ENCODE measurements around the gene INPP4A. TPM values are rescaled to one million over a fixed set of nuclear protein-coding genes. Genes with fewer than 3 reads are reported as not detected.

INPP4A gene
- total and polyA plus RNA-seq, 7 experiments from 2014 or later, result 51.4 to 165 (median 145) TPM

DNA sequence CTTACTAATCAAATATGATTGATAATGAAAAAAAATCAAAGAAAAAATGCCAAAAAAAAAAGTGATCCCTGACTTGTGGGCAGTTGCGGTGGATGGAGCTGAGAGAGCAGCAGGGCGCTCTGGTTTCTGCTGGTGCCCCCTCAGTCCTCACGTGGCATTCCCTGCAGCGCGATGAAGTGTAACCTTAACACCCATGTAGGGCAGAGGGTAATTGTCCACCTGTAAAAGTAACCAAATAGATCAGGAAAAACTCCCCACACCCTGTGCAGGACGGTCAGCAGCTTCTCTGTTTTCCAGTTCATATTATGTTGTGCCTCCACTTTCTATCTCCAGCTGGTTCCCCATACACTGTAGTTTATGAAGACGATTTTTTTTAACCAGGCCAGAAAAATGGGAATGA, 138.6 kb downstream of the INPP4A start:
- Histone ChIP-seq H3K9me3 (ENCODE audit: control insufficient read depth in 2 of 3, low read length in 3 of 3) (no peaks in the 10 kb centered on the region), H3K36me3 (ENCODE audit: control insufficient read depth in 2 of 3, insufficient read depth in 3 of 3, low read length in 3 of 3) (peaks cover 10 to 79% (median 24%) of the 10 kb centered on the region in 3 experiments), H3K4me3 (ENCODE audit: low read length) (no peak overlapping the region), H3K4me1 (ENCODE audit: control insufficient read depth in 2 of 2, insufficient read depth in 2 of 2, low read length in 2 of 2) (no peaks in the 10 kb centered on the region), H3K27me3 (ENCODE audit: control insufficient read depth in 2 of 2, insufficient read depth in 2 of 2, low read length in 2 of 2) (no peaks in the 10 kb centered on the region), H3K27ac (ENCODE audit: low read depth, low read length) (no peak overlapping the region)
- no peak for DNase-seq
- no peaks in the 10 kb centered on the region for H3K9me3 Mint-ChIP-seq
- no peak for ATAC-seq
- intact Hi-C loops (cut with micrococcal nuclease), result no loop called here
- ChIA-PET CTCF (no interaction called here), POLR2A (no interaction called here)
- H3K4me1 Mint-ChIP-seq, result peaks cover 0 to 14% (median 7%) of the 10 kb centered on the region in 7 donors
- H3K27ac Mint-ChIP-seq, result no peak overlapping the region
- H3K27me3 Mint-ChIP-seq, result no peaks in the 10 kb centered on the region
- H3K4me3 Mint-ChIP-seq, result no peak overlapping the region
- peaks cover 3 to 52% (median 12%) of the 10 kb centered on the region in 5 donors for H3K36me3 Mint-ChIP-seq

GRCh38 chr2:98583816-98584618, 139.4 kb downstream of the INPP4A start:
- CTCF ChIA-PET, result no interaction called here
- Mint-ChIP-seq H3K36me3 (peaks cover 3 to 52% (median 12%) of the 10 kb centered on the region in 5 donors), H3K4me1 (peaks cover 2 to 21% (median 14%) of the 10 kb centered on the region in 7 donors), H3K4me3 (no peak overlapping the region), H3K9me3 (no peaks in the 10 kb centered on the region), H3K27ac (peak overlapping the region in 2 of 9 donors; percentile 9 to 69), H3K27me3 (no peaks in the 10 kb centered on the region)
- H3K4me3 ChIP-seq (ENCODE audit: low read length), result no peak overlapping the region
- intact Hi-C loops (cut with micrococcal nuclease), result no loop called here
- no peak overlapping the region for H3K27ac ChIP-seq (ENCODE audit: low read depth, low read length)
- ATAC-seq, result no peak
- H3K27me3 ChIP-seq (ENCODE audit: control insufficient read depth in 2 of 2, insufficient read depth in 2 of 2, low read length in 2 of 2), result no peaks in the 10 kb centered on the region
- no peaks in the 10 kb centered on the region for H3K9me3 ChIP-seq (ENCODE audit: control insufficient read depth in 2 of 3, low read length in 3 of 3)
- POLR2A ChIA-PET, result no interaction called here
- no peak for DNase-seq
- H3K36me3 ChIP-seq (ENCODE audit: control insufficient read depth in 2 of 3, insufficient read depth in 3 of 3, low read length in 3 of 3), result peaks cover 10 to 73% (median 20%) of the 10 kb centered on the region in 3 experiments
- no peaks in the 10 kb centered on the region for H3K4me1 ChIP-seq (ENCODE audit: control insufficient read depth in 2 of 2, insufficient read depth in 2 of 2, low read length in 2 of 2)

GRCh38 chr2:98585386-98585785, 140.7 kb downstream of the INPP4A start:
- DNase-seq, result no peak
- H3K4me1 ChIP-seq (ENCODE audit: control insufficient read depth in 2 of 2, insufficient read depth in 2 of 2, low read length in 2 of 2), result no peaks in the 10 kb centered on the region
- Mint-ChIP-seq H3K36me3 (peaks cover 3 to 56% (median 12%) of the 10 kb centered on the region in 5 donors), H3K9me3 (no peaks in the 10 kb centered on the region), H3K27me3 (no peaks in the 10 kb centered on the region), H3K4me3 (no peak overlapping the region), H3K27ac (peak overlapping the region in 2 of 9 donors; percentile 30 to 36), H3K4me1 (peaks cover 2 to 27% (median 14%) of the 10 kb centered on the region in 7 donors)
- no peak overlapping the region for H3K4me3 ChIP-seq (ENCODE audit: low read length)
- ChIA-PET POLR2A (interaction anchor here (0.6 kb wide), 1 partner anchor 218 kb away, joined by 3 read pairs; no protein-coding TSS in a partner anchor), CTCF (interaction anchor here (0.8 to 1.4 kb wide), 2 partner anchors 16 to 17 kb away, joined by 3 to 6 read pairs; no protein-coding TSS in a partner anchor)
- no peak overlapping the region for H3K27ac ChIP-seq (ENCODE audit: low read depth, low read length)
- no peaks in the 10 kb centered on the region for H3K9me3 ChIP-seq (ENCODE audit: control insufficient read depth in 2 of 3, low read length in 3 of 3)
- no peaks in the 10 kb centered on the region for H3K27me3 ChIP-seq (ENCODE audit: control insufficient read depth in 2 of 2, insufficient read depth in 2 of 2, low read length in 2 of 2)
- H3K36me3 ChIP-seq (ENCODE audit: control insufficient read depth in 2 of 3, insufficient read depth in 3 of 3, low read length in 3 of 3), result peaks cover 10 to 64% (median 28%) of the 10 kb centered on the region in 3 experiments
- no peak for ATAC-seq
- intact Hi-C loops (cut with micrococcal nuclease), result no loop called here

DNA sequence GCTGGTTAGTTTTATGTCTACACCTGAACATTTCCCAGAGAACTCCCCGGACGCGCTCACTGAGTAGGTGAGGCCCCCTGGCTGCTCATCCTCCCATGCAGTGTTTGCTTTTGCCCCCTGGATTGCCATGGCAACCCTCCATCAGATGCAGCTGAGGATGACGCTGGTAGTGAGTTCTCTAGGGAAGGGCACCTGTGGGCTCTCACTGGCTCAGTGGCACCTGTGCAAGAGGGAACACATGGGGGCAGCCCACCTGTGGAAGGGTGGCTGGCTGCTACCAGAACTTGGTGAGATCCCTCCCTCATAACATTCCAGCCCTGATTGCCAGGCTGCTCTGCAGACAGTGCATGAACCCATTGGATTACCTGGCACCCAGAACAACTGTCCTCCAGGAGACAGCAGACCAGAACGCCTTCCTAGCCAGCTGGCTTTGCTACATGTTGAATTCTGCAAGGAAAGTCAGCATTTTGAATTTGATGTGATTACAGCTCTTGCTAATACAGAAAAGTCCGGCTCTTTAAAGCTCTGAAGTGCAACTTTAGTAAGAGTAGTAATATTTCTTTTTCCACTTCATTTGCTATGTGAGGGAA, 142.0 kb downstream of the INPP4A start:
- Histone ChIP-seq H3K36me3 (ENCODE audit: control insufficient read depth in 2 of 3, insufficient read depth in 3 of 3, low read length in 3 of 3) (peaks cover 11 to 60% (median 36%) of the 10 kb centered on the region in 3 experiments), H3K4me3 (ENCODE audit: low read length) (no peak overlapping the region), H3K4me1 (ENCODE audit: control insufficient read depth in 2 of 2, insufficient read depth in 2 of 2, low read length in 2 of 2) (no peaks in the 10 kb centered on the region), H3K9me3 (ENCODE audit: control insufficient read depth in 2 of 3, low read length in 3 of 3) (no peaks in the 10 kb centered on the region), H3K27me3 (ENCODE audit: control insufficient read depth in 2 of 2, insufficient read depth in 2 of 2, low read length in 2 of 2) (no peaks in the 10 kb centered on the region), H3K27ac (ENCODE audit: low read depth, low read length) (no peak overlapping the region)
- Mint-ChIP-seq H3K27me3 (no peaks in the 10 kb centered on the region), H3K4me3 (peak overlapping the region in 1 of 10 donors; percentile 29), H3K36me3 (peaks cover 12 to 61% (median 19%) of the 10 kb centered on the region in 5 donors), H3K27ac (peak overlapping the region in 8 of 9 donors; percentile 27 to 88 (median 50)), H3K4me1 (peaks cover 3 to 37% (median 23%) of the 10 kb centered on the region in 7 donors), H3K9me3 (no peaks in the 10 kb centered on the region)
- ChIA-PET CTCF (interaction anchor here (0.5 to 1.1 kb wide), 3 partner anchors 20 to 59 kb away, joined by 3 to 4 read pairs (median 3); no protein-coding TSS in a partner anchor), POLR2A (interaction anchor here (0.8 to 1.1 kb wide), 3 partner anchors 21 to 797 kb away, joined by 3 to 4 read pairs (median 3); partner anchors contain the start of genes COA5 and UNC50)
- ATAC-seq, result no peak
- no peak for DNase-seq
- intact Hi-C loops (cut with micrococcal nuclease), result no loop called here

- Histone ChIP-seq H3K36me3 (ENCODE audit: control insufficient read depth in 2 of 3, insufficient read depth in 3 of 3, low read length in 3 of 3) (peaks cover 15 to 60% (median 33%) of the 10 kb centered on the region in 3 experiments), H3K27ac (ENCODE audit: low read depth, low read length) (peak overlapping the region; percentile 1), H3K27me3 (ENCODE audit: control insufficient read depth in 2 of 2, insufficient read depth in 2 of 2, low read length in 2 of 2) (no peaks in the 10 kb centered on the region), H3K9me3 (ENCODE audit: control insufficient read depth in 2 of 3, low read length in 3 of 3) (peaks cover 0 to 7% (median 0%) of the 10 kb centered on the region in 3 experiments), H3K4me3 (ENCODE audit: low read length) (no peak overlapping the region), H3K4me1 (ENCODE audit: control insufficient read depth in 2 of 2, insufficient read depth in 2 of 2, low read length in 2 of 2) (no peaks in the 10 kb centered on the region)
- H3K4me3 Mint-ChIP-seq, result peak overlapping the region in 1 of 10 donors; percentile 18
- H3K4me1 Mint-ChIP-seq, result peaks cover 4 to 39% (median 23%) of the 10 kb centered on the region in 7 donors
- intact Hi-C loops (cut with micrococcal nuclease), result no loop called here
- peaks cover 0 to 11% (median 5%) of the 10 kb centered on the region in 11 donors for H3K9me3 Mint-ChIP-seq
- peaks cover 20 to 61% (median 41%) of the 10 kb centered on the region in 5 donors for H3K36me3 Mint-ChIP-seq
- POLR2A ChIA-PET, result interaction anchor here (2.1 kb wide), 1 partner anchor 18 kb away, joined by 6 read pairs; no protein-coding TSS in a partner anchor
- CTCF ChIA-PET, result no interaction called here
- H3K27me3 Mint-ChIP-seq, result no peaks in the 10 kb centered on the region
- ATAC-seq (no peak), DNase-seq (no peak)
- H3K27ac Mint-ChIP-seq, result peak overlapping the region in 8 of 9 donors; percentile 60 to 90 (median 80)
Measured at GRCh38 chr2:98588880-98589431, 144.3 kb downstream of the INPP4A start.

DNA sequence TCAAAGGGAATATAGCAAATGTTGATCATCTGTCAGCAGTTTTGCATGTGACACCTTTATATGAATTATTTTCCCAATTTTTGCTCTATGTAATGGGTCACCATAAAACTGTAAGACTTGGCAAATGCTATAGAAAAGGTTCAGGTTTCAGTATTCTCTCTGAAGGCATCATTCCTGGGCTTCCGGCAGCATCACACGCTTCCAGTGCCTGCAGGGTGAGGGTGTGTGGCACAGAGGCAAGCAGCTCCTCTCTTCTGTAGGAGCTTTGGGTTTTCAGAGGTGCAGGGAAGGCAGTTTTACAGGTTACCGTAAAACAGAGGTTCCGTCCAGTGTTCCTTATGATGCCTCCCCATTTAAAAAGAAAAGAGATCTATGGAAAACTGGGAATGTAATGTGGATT, 144.8 kb downstream of the INPP4A start:
- H3K9me3 ChIP-seq (ENCODE audit: control insufficient read depth in 2 of 3, low read length in 3 of 3), result peaks cover 0 to 10% (median 0%) of the 10 kb centered on the region in 3 experiments
- H3K36me3 ChIP-seq (ENCODE audit: control insufficient read depth in 2 of 3, insufficient read depth in 3 of 3, low read length in 3 of 3), result peaks cover 15 to 58% (median 29%) of the 10 kb centered on the region in 3 experiments
- ChIA-PET CTCF (no interaction called here), POLR2A (interaction anchor here (2.1 kb wide), 1 partner anchor 17 kb away, joined by 6 read pairs; no protein-coding TSS in a partner anchor)
- no peaks in the 10 kb centered on the region for H3K27me3 ChIP-seq (ENCODE audit: control insufficient read depth in 2 of 2, insufficient read depth in 2 of 2, low read length in 2 of 2)
- peaks cover 4 to 39% (median 23%) of the 10 kb centered on the region in 7 donors for H3K4me1 Mint-ChIP-seq
- ATAC-seq, result no peak
- H3K4me1 ChIP-seq (ENCODE audit: control insufficient read depth in 2 of 2, insufficient read depth in 2 of 2, low read length in 2 of 2), result no peaks in the 10 kb centered on the region
- DNase-seq, result no peak
- no peak overlapping the region for H3K4me3 Mint-ChIP-seq
- peak overlapping the region in 7 of 9 donors; percentile 60 to 90 (median 80) for H3K27ac Mint-ChIP-seq
- peak overlapping the region; percentile 1 for H3K27ac ChIP-seq (ENCODE audit: low read depth, low read length)
- no peak overlapping the region for H3K4me3 ChIP-seq (ENCODE audit: low read length)
- no peaks in the 10 kb centered on the region for H3K27me3 Mint-ChIP-seq
- peaks cover 0 to 14% (median 6%) of the 10 kb centered on the region in 11 donors for H3K9me3 Mint-ChIP-seq
- intact Hi-C loops (cut with micrococcal nuclease), result no loop called here
- H3K36me3 Mint-ChIP-seq, result peaks cover 21 to 63% (median 43%) of the 10 kb centered on the region in 5 donors

Measured in naive thymus-derived CD4-positive, alpha-beta T cell (primary cell).